ENCODE results near the gene PRXL2C. TPM values are rescaled to one million over a fixed set of nuclear protein-coding genes. Genes with fewer than 3 reads are reported as not detected.

The PRXL2C gene
- polyA plus RNA-seq, 1 donor from 2014 or later = 0.12 TPM

- Histone ChIP-seq H3K36me3 (ENCODE audit: insufficient read depth, low read length) (no peaks in the 10 kb centered on the region), H3K4me2 (ENCODE audit: low read length) (no peak overlapping the region), H3K4me3 (ENCODE audit: low read length) (peak overlapping the region; percentile 62), H3K9me2 (ENCODE audit: insufficient read depth, low read length) (no peaks in the 10 kb centered on the region), H4K20me1 (ENCODE audit: insufficient read depth) (no peaks in the 10 kb centered on the region), H3K9me3 (ENCODE audit: low read length) (no peaks in the 10 kb centered on the region), H2AFZ (ENCODE audit: low read depth, low read length) (no peak overlapping the region), H3F3A (ENCODE audit: insufficient read depth, low read length, poor library complexity, severe bottlenecking) (no peaks in the 10 kb centered on the region), H3K9ac (ENCODE audit: low read length) (peak overlapping the region; percentile 12), H3K79me2 (replicated peaks; ENCODE audit: insufficient read depth, low read length) (no peaks in the 10 kb centered on the region), H3K27me3 (ENCODE audit: insufficient read depth, low read depth, low read length) (no peaks in the 10 kb centered on the region), H3K27ac (ENCODE audit: low read length) (no peak overlapping the region)
- TF ChIP-seq SMC3 (conservative IDR thresholded peaks at IDR 0.05; ENCODE audit: poor library complexity) (no peak), POLR2AphosphoS5 (IDR thresholded peaks at IDR 0.05) (no peak), EZH2 (IDR thresholded peaks at IDR 0.05; ENCODE audit: borderline replicate concordance, insufficient read depth, low read length, poor library complexity, severe bottlenecking) (no peak), MXI1 (conservative IDR thresholded peaks at IDR 0.05; ENCODE audit: poor library complexity, severe bottlenecking) (no peak), EP300 (conservative IDR thresholded peaks at IDR 0.05; ENCODE audit: poor library complexity, severe bottlenecking) (no peak), RAD21 (conservative IDR thresholded peaks at IDR 0.05) (no peak), CTCF (IDR thresholded peaks at IDR 0.05; ENCODE audit: poor library complexity, severe bottlenecking) (peak; percentile 43)
Measured at GRCh38 chr9:96686638-96687335, 31.7 kb upstream of the PRXL2C start.

- H3K9me3 ChIP-seq (ENCODE audit: low read length) = no peaks in the 10 kb centered on the region
- no peak overlapping the region for H3K4me3 ChIP-seq (ENCODE audit: low read length)
- no peak overlapping the region for H3K27ac ChIP-seq (ENCODE audit: low read length)
- H3K9me2 ChIP-seq (ENCODE audit: insufficient read depth, low read length) = no peaks in the 10 kb centered on the region
- H4K20me1 ChIP-seq (ENCODE audit: insufficient read depth) = no peaks in the 10 kb centered on the region
- no peaks in the 10 kb centered on the region for H3F3A ChIP-seq (ENCODE audit: insufficient read depth, low read length, poor library complexity, severe bottlenecking)
- H2AFZ ChIP-seq (ENCODE audit: low read depth, low read length) = no peak overlapping the region
- H3K27me3 ChIP-seq (ENCODE audit: insufficient read depth, low read depth, low read length) = no peaks in the 10 kb centered on the region
- H3K36me3 ChIP-seq (ENCODE audit: insufficient read depth, low read length) = no peaks in the 10 kb centered on the region
- no peak overlapping the region for H3K9ac ChIP-seq (ENCODE audit: low read length)
- H3K4me2 ChIP-seq (ENCODE audit: low read length) = no peak overlapping the region
- TF ChIP-seq CTCF (IDR thresholded peaks at IDR 0.05; ENCODE audit: poor library complexity, severe bottlenecking) = no peak
- TF ChIP-seq TAF1 (IDR thresholded peaks at IDR 0.05; ENCODE audit: low read depth) = no peak
- TF ChIP-seq POLR2AphosphoS5 (IDR thresholded peaks at IDR 0.05) = no peak
- no peak for TF ChIP-seq RAD21 (conservative IDR thresholded peaks at IDR 0.05)
- TF ChIP-seq MXI1 (conservative IDR thresholded peaks at IDR 0.05; ENCODE audit: poor library complexity, severe bottlenecking) = no peak
- TF ChIP-seq REST (IDR thresholded peaks at IDR 0.05; ENCODE audit: borderline replicate concordance) = no peak
- no peak for TF ChIP-seq SMC3 (conservative IDR thresholded peaks at IDR 0.05; ENCODE audit: poor library complexity)
- no peak for TF ChIP-seq EP300 (conservative IDR thresholded peaks at IDR 0.05; ENCODE audit: poor library complexity, severe bottlenecking)
- TF ChIP-seq EZH2 (IDR thresholded peaks at IDR 0.05; ENCODE audit: borderline replicate concordance, insufficient read depth, low read length, poor library complexity, severe bottlenecking) = no peak
- H3K79me2 ChIP-seq (replicated peaks; ENCODE audit: insufficient read depth, low read length) = no peaks in the 10 kb centered on the region
Measured at GRCh38 chr9:96680812-96681499, 25.8 kb upstream of the PRXL2C start.
